Stomach (tissue), 9 donors: Measurements from ENCODE around the gene SHANK3. TPM values are rescaled to one million over a fixed set of nuclear protein-coding genes. Genes with fewer than 3 reads are reported as not detected.

Experiments
- DNase-seq, 2 donors: peaks; one replicate each; pipeline versions ENCODE4 v3.0.0 to v3.0.0-alpha.2; 2013 to 2019
- H3K27ac ChIP-seq, 5 donors: fragments of 200-600 bp in 4 of 5; sonication (generic) in 4 of 5; one replicate each; pipeline ENCODE4 v1.5.1; 2013 to 2019; ENCODE audit warnings: mild to moderate bottlenecking in 1 of 5, moderate library complexity in 1 of 5
- H3K27me3 ChIP-seq, 3 donors: fragments of 200-600 bp; sonication (generic); one replicate each; pipeline ENCODE4 v1.5.1; 2017 to 2019; ENCODE audit warnings: mixed run types in 1 of 3
- H3K36me3 ChIP-seq, 4 donors: fragments of 200-600 bp; sonication (generic); 1 replicate in 3 of 4; 2 replicates in 1 of 4; pipeline ENCODE4 v1.5.1; 2016 to 2019
- H3K4me1 ChIP-seq, 4 donors: fragments of 200-600 bp; sonication (generic); one replicate each; pipeline ENCODE4 v1.5.1; 2016 to 2019
- H3K4me3 ChIP-seq, 4 donors: fragments of 200-600 bp; sonication (generic) in 3 of 4; one replicate each; pipeline ENCODE4 v1.5.1; 2016 to 2019; ENCODE audit warnings: mild to moderate bottlenecking in 1 of 4
- H3K9me3 ChIP-seq, 4 donors: fragments of 200-600 bp; sonication (generic); one replicate each; pipeline ENCODE4 v1.5.1; 2016 to 2019
- EP300 ChIP-seq: sonication (generic); formaldehyde crosslinking; IDR thresholded peaks from one replicate; pipeline ENCODE4 v1.6.1; 2017; ENCODE audit warnings: antibody characterized with exemption
- POLR2A ChIP-seq, 4 donors: fragments of 450-650 bp; IDR thresholded peaks; one replicate each; pipeline ENCODE4 v1.6.1; 2016; ENCODE audit warnings: antibody characterized with exemption in 4 of 4, control low read depth in 2 of 4, mild to moderate bottlenecking in 1 of 4, moderate library complexity in 1 of 4
- POLR2AphosphoS5 ChIP-seq, 3 donors: sonication (generic); formaldehyde crosslinking; IDR thresholded peaks; one replicate each; pipeline ENCODE4 v1.6.1; 2016; ENCODE audit warnings: antibody characterized with exemption in 3 of 3
- WGBS, 5 donors: extraction: QIAGEN DNeasy Blood & Tissue Kit in 3 of 5; methylation state at CpG; one replicate each; pipeline versions ENCODE4 v1.1.5 to v1.1.7; 2013 to 2018; 5-methylcytosine and 5-hydroxymethylcytosine counted together
- intact Hi-C: fragments of 100-400 bp; cut with DNase I; formaldehyde crosslinking; loops from one replicate; pipeline ENCODE4 v1.15.1; 2023; ENCODE audit warnings: low total_unique reads
- polyA plus RNA-seq, 3 donors: library from polyadenylated mRNA; stranded (reverse); fragments of 200-250 nt; gene quantifications; one replicate each; pipeline ENCODE4 v1.2.3, GENCODE V29; 2013
- total RNA-seq, 5 donors: library from RNA; depleted of rRNA; stranded (reverse); fragments of >200 nt; gene quantifications; one replicate each; pipeline versions ENCODE4 v1.1.0 to v1.2.3, GENCODE V29; 2014 to 2016
- TF ChIP-seq, protein P1 (sequence below), 7 experiments: fragments of 450-650 bp in 4 of 7; fragments of 200-600 bp in 3 of 7; sonication (generic) in 3 of 7; IDR thresholded peaks; one replicate each; pipeline ENCODE4 v1.5.1; 2016 to 2019; ENCODE audit warnings: antibody characterized with exemption in 7 of 7, control low read depth in 2 of 7, mild to moderate bottlenecking in 1 of 7
- donor health status: healthy with polysubstance abuse.
- donor health status: Bipolar disorder and iron deficiency.
- donor health status: healthy.

The SHANK3 gene
- total and polyA plus RNA-seq, 8 donors, result 2.5 to 31.2 (median 5.1) TPM

DNA sequence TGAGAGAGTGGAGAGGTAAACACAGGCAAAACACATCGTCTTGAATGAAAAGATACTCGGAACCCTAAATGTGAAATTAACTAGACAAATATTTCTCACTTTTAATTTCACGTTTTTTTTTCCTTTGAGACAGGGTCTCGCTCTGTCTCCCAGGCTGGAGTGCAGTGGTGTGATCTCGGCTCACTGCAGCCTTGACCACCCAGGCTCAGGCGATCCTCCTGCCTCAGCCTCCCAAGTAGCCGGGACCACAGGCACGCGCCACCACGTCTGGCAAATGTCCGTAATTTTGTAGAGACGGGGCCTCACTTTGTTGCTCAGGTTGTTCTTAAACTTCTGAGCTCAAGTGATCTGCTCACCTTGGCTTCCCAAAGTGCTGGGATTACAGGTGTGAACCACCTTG is 7.4 kb upstream of the SHANK3 start:
- H3K4me1 ChIP-seq, result no peaks in the 10 kb centered on the region
- H3K36me3 ChIP-seq, result no peaks in the 10 kb centered on the region
- no peak for DNase-seq
- H3K9me3 ChIP-seq, result no peaks in the 10 kb centered on the region
- H3K27ac ChIP-seq, result no peak overlapping the region
- H3K4me3 ChIP-seq, result no peak overlapping the region
- peaks cover 0 to 26% (median 0%) of the 10 kb centered on the region in 3 donors for H3K27me3 ChIP-seq
- TF ChIP-seq POLR2A (IDR thresholded peaks at IDR 0.05) (no peak), EP300 (no peak), POLR2AphosphoS5 (IDR thresholded peaks at IDR 0.05) (no peak)
- TF ChIP-seq, protein P1, sequence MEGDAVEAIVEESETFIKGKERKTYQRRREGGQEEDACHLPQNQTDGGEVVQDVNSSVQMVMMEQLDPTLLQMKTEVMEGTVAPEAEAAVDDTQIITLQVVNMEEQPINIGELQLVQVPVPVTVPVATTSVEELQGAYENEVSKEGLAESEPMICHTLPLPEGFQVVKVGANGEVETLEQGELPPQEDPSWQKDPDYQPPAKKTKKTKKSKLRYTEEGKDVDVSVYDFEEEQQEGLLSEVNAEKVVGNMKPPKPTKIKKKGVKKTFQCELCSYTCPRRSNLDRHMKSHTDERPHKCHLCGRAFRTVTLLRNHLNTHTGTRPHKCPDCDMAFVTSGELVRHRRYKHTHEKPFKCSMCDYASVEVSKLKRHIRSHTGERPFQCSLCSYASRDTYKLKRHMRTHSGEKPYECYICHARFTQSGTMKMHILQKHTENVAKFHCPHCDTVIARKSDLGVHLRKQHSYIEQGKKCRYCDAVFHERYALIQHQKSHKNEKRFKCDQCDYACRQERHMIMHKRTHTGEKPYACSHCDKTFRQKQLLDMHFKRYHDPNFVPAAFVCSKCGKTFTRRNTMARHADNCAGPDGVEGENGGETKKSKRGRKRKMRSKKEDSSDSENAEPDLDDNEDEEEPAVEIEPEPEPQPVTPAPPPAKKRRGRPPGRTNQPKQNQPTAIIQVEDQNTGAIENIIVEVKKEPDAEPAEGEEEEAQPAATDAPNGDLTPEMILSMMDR (IDR thresholded peaks at IDR 0.05), result no peak
- intact Hi-C loops, result no loop called here
- WGBS, 5 donors, result 86 to 93% (median 91%) methylated on average over 12 of the region's 12 CpGs

DNA sequence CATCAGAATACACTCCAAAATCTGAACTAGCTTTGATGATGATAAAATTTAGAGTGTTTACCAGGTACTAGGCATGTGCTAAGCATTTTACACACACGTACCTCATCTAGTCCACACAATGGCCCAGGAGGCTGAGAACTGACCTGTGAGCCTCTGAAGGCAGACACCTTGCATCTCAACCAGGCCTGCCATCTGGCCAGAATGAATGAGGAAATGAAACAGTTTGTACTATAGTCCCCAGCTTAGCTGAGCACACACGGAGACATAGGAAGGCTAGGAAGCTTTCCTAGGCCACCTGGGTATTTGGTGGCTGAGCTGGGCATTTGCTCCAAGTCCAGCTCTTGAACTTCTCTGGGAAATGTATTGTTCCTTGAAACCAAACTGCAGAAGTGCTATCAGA is 6.9 kb upstream of the SHANK3 start:
- Histone ChIP-seq H3K4me1 (no peaks in the 10 kb centered on the region), H3K9me3 (no peaks in the 10 kb centered on the region), H3K36me3 (no peaks in the 10 kb centered on the region), H3K27me3 (peaks cover 0 to 28% (median 0%) of the 10 kb centered on the region in 3 donors), H3K4me3 (no peak overlapping the region), H3K27ac (no peak overlapping the region)
- TF ChIP-seq, protein P1 (IDR thresholded peaks at IDR 0.05), result no peak
- TF ChIP-seq EP300 (no peak), POLR2AphosphoS5 (IDR thresholded peaks at IDR 0.05) (no peak), POLR2A (IDR thresholded peaks at IDR 0.05) (no peak)
- DNase-seq, result no peak
- WGBS, 5 donors, result 50 to 77% (median 61%) methylated on average over 2 of the region's 2 CpGs
- intact Hi-C loops, result no loop called here

DNA sequence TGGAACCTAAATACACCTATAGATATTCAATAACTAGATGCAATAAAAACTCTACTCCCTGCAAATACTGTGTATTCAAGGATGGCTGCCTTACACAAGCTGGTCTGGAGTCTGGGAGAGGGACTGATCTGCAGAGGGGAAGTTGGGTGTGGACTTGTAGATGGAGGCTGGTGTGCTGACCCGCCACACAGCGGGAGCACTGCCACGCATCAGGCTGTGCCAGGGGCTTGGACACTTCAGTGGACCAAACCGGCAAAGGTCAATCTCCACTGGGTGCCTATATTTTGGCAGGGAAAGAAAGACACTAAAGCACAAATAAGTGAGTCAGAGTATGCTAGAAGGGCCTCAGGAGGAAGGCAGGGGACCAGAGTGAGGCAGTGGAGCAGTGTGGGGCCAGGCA is 2.1 kb upstream of the SHANK3 start:
- 42 to 62% (median 58%) methylated on average over 4 of the region's 4 CpGs for WGBS, 5 donors
- intact Hi-C loops, result no loop called here
- Histone ChIP-seq H3K27ac (peak overlapping the region in 4 of 5 donors; percentile 26 to 76 (median 62)), H3K27me3 (peaks cover 8 to 64% (median 40%) of the 10 kb centered on the region in 3 donors), H3K36me3 (no peaks in the 10 kb centered on the region), H3K4me3 (no peak overlapping the region), H3K4me1 (peaks cover 9 to 19% (median 14%) of the 10 kb centered on the region in 4 donors), H3K9me3 (no peaks in the 10 kb centered on the region)
- no peak for TF ChIP-seq EP300
- TF ChIP-seq POLR2AphosphoS5 (IDR thresholded peaks at IDR 0.05), result no peak
- TF ChIP-seq, protein P1 (IDR thresholded peaks at IDR 0.05), result no peak
- no peak for TF ChIP-seq POLR2A (IDR thresholded peaks at IDR 0.05)
- no peak for DNase-seq

DNA sequence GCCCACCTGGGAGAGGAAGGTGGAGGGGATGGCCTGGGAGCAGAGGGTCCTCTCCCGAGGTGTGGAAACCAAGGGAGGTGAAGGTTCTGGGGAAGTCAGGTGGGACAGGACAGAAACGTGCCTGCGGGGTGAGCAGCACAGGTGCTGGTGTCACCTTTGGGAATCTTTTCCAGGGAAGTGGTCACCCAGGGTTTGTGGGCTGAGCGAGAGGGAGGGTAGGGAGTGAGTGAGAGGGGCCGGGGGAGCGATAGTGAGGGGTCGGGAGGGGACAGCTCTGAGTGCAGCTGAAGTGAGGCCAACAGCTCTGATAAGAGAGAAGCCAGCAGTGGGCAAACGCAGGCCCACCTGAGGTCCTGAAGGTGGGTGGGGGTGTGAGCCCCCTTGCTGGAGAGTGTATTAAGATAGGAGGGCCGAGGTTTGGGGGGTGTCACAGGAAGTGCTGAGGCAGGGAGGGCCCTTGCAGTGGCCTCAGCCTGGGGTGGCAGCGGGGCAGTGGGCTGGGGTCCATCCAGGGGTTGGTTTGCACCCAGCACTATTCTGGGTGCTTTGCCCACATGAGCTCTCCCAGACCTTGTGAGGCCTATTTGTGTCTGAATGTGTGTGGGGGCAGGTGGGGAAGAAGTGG is 1.6 kb upstream of the SHANK3 start:
- peaks cover 8 to 66% (median 45%) of the 10 kb centered on the region in 3 donors for H3K27me3 ChIP-seq
- intact Hi-C loops, result no loop called here
- no peaks in the 10 kb centered on the region for H3K36me3 ChIP-seq
- H3K9me3 ChIP-seq, result no peaks in the 10 kb centered on the region
- DNase-seq, result no peak
- 42 to 52% (median 51%) methylated on average over 10 of the region's 10 CpGs for WGBS, 5 donors
- H3K4me1 ChIP-seq, result peaks cover 9 to 19% (median 14%) of the 10 kb centered on the region in 4 donors
- H3K4me3 ChIP-seq, result no peak overlapping the region
- TF ChIP-seq POLR2A (IDR thresholded peaks at IDR 0.05) (no peak), POLR2AphosphoS5 (IDR thresholded peaks at IDR 0.05) (no peak), EP300 (no peak)
- TF ChIP-seq, protein P1 (IDR thresholded peaks at IDR 0.05), result no peak
- peak overlapping the region; percentile 26 to 76 (median 58) for H3K27ac ChIP-seq
